OCI-LY7 (cell line): ENCODE results near the gene SPATA4. TPM values are rescaled to one million over a fixed set of nuclear protein-coding genes. Genes with fewer than 3 reads are reported as not detected.

Source experiments
- Bru-seq: library from RNA; stranded (reverse); fragments of 400-500 nt; gene quantifications from one replicate; lab custom pipeline; 2021; lab: Mats Ljungman, UMichigan
- BruChase-seq, 2 experiments: library from RNA; stranded (reverse); fragments of 400-500 nt; gene quantifications; one replicate each; lab custom pipeline; 2021; lab: Mats Ljungman, UMichigan
- BruUV-seq: library from RNA; stranded (reverse); fragments of 400-500 nt; replicated peaks from 2 replicates; lab custom pipeline; 2021; lab: Mats Ljungman, UMichigan
- CTCF ChIA-PET: fragments of 300-600 bp; sonication (Branson Sonifier 250); formaldehyde crosslinking; loops from one replicate; lab custom pipeline; 2022; ENCODE audit warnings: antibody characterized with exemption; ENCODE audit not compliant: unreplicated experiment; lab: Charles Lee
- POLR2A ChIA-PET: fragments of 300-600 bp; sonication (Branson Sonifier 250); formaldehyde crosslinking; loops from one replicate; lab custom pipeline; 2022; ENCODE audit warnings: antibody characterized with exemption; lab: Charles Lee
- DNase-seq: peaks from one replicate; pipeline ENCODE4 v3.0.0-alpha.2; 2015; ENCODE audit warnings: low spot score
- H2AFZ ChIP-seq: fragments of 200-600 bp; sonication (generic), shearing (Covaris generic); 2 replicates; pipeline ENCODE4 v1.6.1; 2014; ENCODE audit warnings: mild to moderate bottlenecking, antibody characterized with exemption, low read length, moderate library complexity
- H3K27ac ChIP-seq: fragments of 200-600 bp; sonication (generic); 2 replicates; pipeline ENCODE4 v1.5.1; 2014; ENCODE audit warnings: mixed run types, low read depth, mild to moderate bottlenecking, moderate library complexity, low read length, inconsistent platforms; ENCODE audit not compliant: poor library complexity, severe bottlenecking
- H3K36me3 ChIP-seq: fragments of 200-600 bp; sonication (generic); 2 replicates; pipeline ENCODE4 v1.6.1; 2014; ENCODE audit warnings: mild to moderate bottlenecking, antibody characterized with exemption, low read length, moderate library complexity, mixed read lengths; ENCODE audit not compliant: insufficient read depth
- H3K4me1 ChIP-seq: fragments of 200-600 bp; sonication (generic); 2 replicates; pipeline ENCODE4 v1.5.1; 2014; ENCODE audit warnings: mild to moderate bottlenecking, low read length; ENCODE audit not compliant: insufficient read depth, poor library complexity, severe bottlenecking
- H3K4me2 ChIP-seq: fragments of 200-600 bp; sonication (generic); 2 replicates; pipeline ENCODE4 v1.6.1; 2014; ENCODE audit warnings: mild to moderate bottlenecking, low read length
- H3K4me3 ChIP-seq: fragments of 200-600 bp; sonication (generic); 2 replicates; pipeline ENCODE4 v1.5.1; 2014; ENCODE audit warnings: mild to moderate bottlenecking, low read depth, low read length; ENCODE audit not compliant: poor library complexity, severe bottlenecking
- H3K79me2 ChIP-seq: fragments of 200-600 bp; sonication (generic); 2 replicates; pipeline ENCODE4 v1.6.1; 2016; ENCODE audit warnings: low read depth, mild to moderate bottlenecking, low read length, moderate library complexity, mixed read lengths; ENCODE audit not compliant: insufficient read depth
- H3K9me2 ChIP-seq: fragments of 200-600 bp; sonication (generic); 2 replicates; pipeline ENCODE4 v1.6.1; 2016; ENCODE audit warnings: mild to moderate bottlenecking, low read length, mixed read lengths; ENCODE audit not compliant: insufficient read depth
- H3K9me3 ChIP-seq: fragments of 200-600 bp; sonication (generic); 2 replicates; pipeline ENCODE4 v1.6.1; 2014; ENCODE audit warnings: mild to moderate bottlenecking, mixed run types, low read length, mixed read lengths
- H4K20me1 ChIP-seq: fragments of 200-600 bp; sonication (generic); 2 replicates; pipeline ENCODE4 v1.6.1; 2014; ENCODE audit warnings: mild to moderate bottlenecking, antibody characterized with exemption, low read length, moderate library complexity, mixed read lengths; ENCODE audit not compliant: insufficient read depth
- CTCF ChIP-seq: fragments of 200-600 bp; sonication (generic); conservative IDR thresholded peaks from 2 replicates; pipeline ENCODE4 v1.5.1; 2014; ENCODE audit warnings: mild to moderate bottlenecking, antibody characterized with exemption, low read length, moderate library complexity, mixed read lengths
- EZH2phosphoT487 ChIP-seq: fragments of 200-600 bp; sonication (generic); IDR thresholded peaks from 2 replicates; pipeline ENCODE4 v1.6.1; 2018; ENCODE audit warnings: low read depth, borderline replicate concordance, mild to moderate bottlenecking, mixed run types, antibody characterized with exemption, low read length, moderate library complexity, mixed read lengths
- intact Hi-C: fragments of 100-400 bp; cut with micrococcal nuclease; formaldehyde crosslinking; loops from one replicate; pipeline ENCODE4 v1.10.0; 2022; ENCODE audit not compliant: unreplicated experiment
- long read RNA-seq: library from polyadenylated mRNA; stranded (forward); transcript quantifications from one replicate; pipeline ENCODE4 v2.0.0, GENCODE V29; 2022
- total RNA-seq, 2 experiments: library from RNA; depleted of rRNA in 1 of 2; stranded (reverse); fragments of >200 nt in 1 of 2; shearing (Covaris generic) in 1 of 2; gene quantifications; 2 replicates each; pipeline ENCODE4 v1.2.3, GENCODE V29; 2014 to 2022

Gene SPATA4
- not detected in 2 replicates for total RNA-seq (2014; rRNA removed; shearing (Covaris generic))
- not detected in 2 replicates for total RNA-seq (2022)
- Bru-seq, nascent RNA = percentile 9 among the genes with signal in this experiment
- percentile 9 among the genes with signal in this experiment for BruChase-seq, experiment 1, labeled RNA remaining after a 6-hour chase
- not detected for BruChase-seq, experiment 2, labeled RNA remaining after a 2-hour chase
- long read RNA-seq = 0 reads

GRCh38 chr4:176195184-176195978 is at the start of gene SPATA4:
Gene SPATA4, minus strand, starts transcription at chr4:176195585. Its CDS starts 23 bp downstream, at chr4:176195562.
- ChIA-PET POLR2A (interaction anchor here (0.6 to 2.8 kb wide), 11 partner anchors 11 to 1452 kb away, joined by 3 to 15 read pairs (median 4); no protein-coding TSS in a partner anchor), CTCF (interaction anchor here (1.0 kb wide), 1 partner anchor 17 kb away, joined by 3 read pairs; no protein-coding TSS in a partner anchor)
- peaks cover 6% of the 10 kb centered on the region for H3K4me1 ChIP-seq
- BruUV-seq = no TSS peak
- peak within 1 kb of the TSS; percentile 99 for H2AFZ ChIP-seq
- no peaks in the 10 kb centered on the region for H3K79me2 ChIP-seq
- H4K20me1 ChIP-seq = no peaks in the 10 kb centered on the region
- peak; percentile 85 for DNase-seq
- no peaks in the 10 kb centered on the region for H3K9me2 ChIP-seq
- peak within 1 kb of the TSS; percentile 68 for H3K4me2 ChIP-seq
- no peaks in the 10 kb centered on the region for H3K9me3 ChIP-seq
- no peak for TF ChIP-seq CTCF
- no peak for TF ChIP-seq EZH2phosphoT487
- H3K36me3 ChIP-seq = no peaks in the 10 kb centered on the region
- intact Hi-C loops = loop anchor here (10.0 kb wide), 1 partner anchor 129 kb away; no protein-coding TSS in a partner anchor
- H3K4me3 ChIP-seq = peak within 1 kb of the TSS; percentile 55
- peak within 1 kb of the TSS; percentile 18 for H3K27ac ChIP-seq

GRCh38 chr4:176242764-176243347 is 47.5 kb upstream of the SPATA4 start:
- DNase-seq = no peak
- Histone ChIP-seq H2AFZ (no peak overlapping the region), H3K4me2 (no peak overlapping the region), H3K9me2 (no peaks in the 10 kb centered on the region), H3K9me3 (no peaks in the 10 kb centered on the region), H4K20me1 (no peaks in the 10 kb centered on the region), H3K4me1 (no peaks in the 10 kb centered on the region), H3K79me2 (no peaks in the 10 kb centered on the region), H3K4me3 (no peak overlapping the region), H3K36me3 (no peaks in the 10 kb centered on the region), H3K27ac (no peak overlapping the region)
- TF ChIP-seq EZH2phosphoT487 (no peak), CTCF (no peak)
- ChIA-PET POLR2A (interaction anchor here (0.9 to 1.8 kb wide), 3 partner anchors 16 to 420 kb away, joined by 3 to 4 read pairs (median 4); no protein-coding TSS in a partner anchor), CTCF (no interaction called here)
- no TSS peak for BruUV-seq
- intact Hi-C loops = no loop called here
